IMR-90 (cell line): Measurements from ENCODE around the gene SNX15. TPM values are rescaled to one million over a fixed set of nuclear protein-coding genes. Genes with fewer than 3 reads are reported as not detected.

ENCODE experiments used
- ATAC-seq: fragments of 200-7000 bp; cut with Tn5 transposase; 2 replicates; pipeline ENCODE4 v1.9.1; 2020; ENCODE audit warnings: low read depth, mild to moderate bottlenecking, moderate library complexity
- BruUV-seq: library from RNA; stranded (reverse); fragments of 400-500 nt; replicated peaks from 2 replicates; lab custom pipeline; 2021; lab: Mats Ljungman, UMichigan
- CTCF ChIA-PET: fragments of 300-600 bp; formaldehyde crosslinking; extraction: SDS; loops from one replicate; lab custom pipeline; 2021; ENCODE audit warnings: antibody characterized with exemption; lab: Yijun Ruan, JAX
- POLR2A ChIA-PET: fragments of 300-600 bp; sonication (Branson Sonifier 250); formaldehyde crosslinking; loops from one replicate; lab custom pipeline; 2022; ENCODE audit warnings: antibody characterized with exemption; ENCODE audit not compliant: unreplicated experiment; lab: Charles Lee
- DNase-seq: peaks from one replicate; pipeline ENCODE4 v3.0.0; 2013
- H2AFZ ChIP-seq: replicated peaks from 2 replicates; pipeline ENCODE3; 2013; ENCODE audit warnings: low read length, mild to moderate bottlenecking; ENCODE audit not compliant: poor library complexity
- H2AK5ac ChIP-seq: 2 replicates; pipeline ENCODE4 v1.6.1; 2013; ENCODE audit warnings: low read depth, low read length, inconsistent platforms
- H2AK9ac ChIP-seq: replicated peaks from 2 replicates; pipeline ENCODE3; 2013; ENCODE audit warnings: mild to moderate bottlenecking, low read depth, low read length, moderate library complexity; ENCODE audit not compliant: poor library complexity
- H2BK120ac ChIP-seq: 2 replicates; pipeline ENCODE4 v1.6.1; 2013; ENCODE audit warnings: low read depth, low read length, inconsistent platforms
- H2BK15ac ChIP-seq: 3 replicates; pipeline ENCODE4 v1.6.1; 2013; ENCODE audit warnings: low read depth, low read length, inconsistent platforms
- H2BK20ac ChIP-seq: 2 replicates; pipeline ENCODE4 v1.6.1; 2013; ENCODE audit warnings: low read depth, mild to moderate bottlenecking, inconsistent platforms, low read length, moderate library complexity
- H2BK5ac ChIP-seq: 2 replicates; pipeline ENCODE4 v1.6.1; 2013; ENCODE audit warnings: mild to moderate bottlenecking, low read depth, low read length, inconsistent platforms; ENCODE audit not compliant: poor library complexity, severe bottlenecking
- H3K14ac ChIP-seq: replicated peaks from 2 replicates; pipeline ENCODE4 v1.6.1; 2013; ENCODE audit warnings: low read depth, low read length, inconsistent platforms
- H3K18ac ChIP-seq: 2 replicates; pipeline ENCODE4 v1.6.1; 2013; ENCODE audit warnings: low read depth, low read length, control low read depth
- H3K23ac ChIP-seq: 2 replicates; pipeline ENCODE4 v1.6.1; 2013; ENCODE audit warnings: low read depth, low read length, inconsistent platforms
- H3K27ac ChIP-seq: 2 replicates; pipeline ENCODE4 v1.5.1; 2013; ENCODE audit warnings: mild to moderate bottlenecking, control low read depth, low read length; ENCODE audit not compliant: insufficient read depth
- H3K27me3 ChIP-seq: 2 replicates; pipeline ENCODE4 v1.6.1; 2013; ENCODE audit warnings: low read length; ENCODE audit not compliant: control insufficient read depth, insufficient read depth
- H3K36me3 ChIP-seq: 2 replicates; pipeline ENCODE4 v1.6.1; 2013; ENCODE audit warnings: low read length, mixed read lengths; ENCODE audit not compliant: control insufficient read depth, insufficient read depth
- H3K4ac ChIP-seq: 2 replicates; pipeline ENCODE4 v1.6.1; 2013; ENCODE audit warnings: low read depth, low read length, inconsistent platforms
- H3K4me1 ChIP-seq: 2 replicates; pipeline ENCODE4 v1.6.1; 2013; ENCODE audit warnings: low read length, mixed read lengths; ENCODE audit not compliant: control insufficient read depth, insufficient read depth
- H3K4me2 ChIP-seq: 2 replicates; pipeline ENCODE4 v1.6.1; 2013; ENCODE audit warnings: low read depth, mild to moderate bottlenecking, control low read depth, low read length, moderate library complexity
- H3K4me3 ChIP-seq: 2 replicates; pipeline ENCODE4 v1.5.1; 2013; ENCODE audit warnings: low read depth, mild to moderate bottlenecking, control low read depth, low read length, moderate library complexity; ENCODE audit not compliant: insufficient read depth
- H3K56ac ChIP-seq: 2 replicates; pipeline ENCODE4 v1.6.1; 2013; ENCODE audit warnings: low read length, inconsistent platforms; ENCODE audit not compliant: insufficient read depth; ENCODE audit errors: extremely low read depth
- H3K79me1 ChIP-seq, 2 experiments: 2 replicates each; pipeline ENCODE4 v1.6.1; 2013; ENCODE audit warnings: low read length in 2 of 2, inconsistent platforms in 1 of 2, low read depth in 1 of 2
- H3K9ac ChIP-seq: 2 replicates; pipeline ENCODE4 v1.6.1; 2013; ENCODE audit warnings: low read depth, low read length, control low read depth
- H3K9me1 ChIP-seq: 2 replicates; pipeline ENCODE4 v1.6.1; 2013; ENCODE audit warnings: low read length, inconsistent platforms; ENCODE audit not compliant: insufficient read depth
- H3K9me3 ChIP-seq: 2 replicates; pipeline ENCODE4 v1.6.1; 2013; ENCODE audit warnings: low read length; ENCODE audit not compliant: control insufficient read depth, insufficient read depth
- H4K20me1 ChIP-seq: 2 replicates; pipeline ENCODE4 v1.6.1; 2013; ENCODE audit warnings: low read length, inconsistent platforms; ENCODE audit not compliant: insufficient read depth
- H4K5ac ChIP-seq: 2 replicates; pipeline ENCODE4 v1.6.1; 2013; ENCODE audit warnings: mild to moderate bottlenecking, low read depth, low read length, control low read depth
- H4K8ac ChIP-seq, 2 experiments: 2 replicates each; pipeline ENCODE4 v1.6.1; 2013; ENCODE audit warnings: low read depth in 2 of 2, low read length in 2 of 2, control low read depth in 1 of 2, inconsistent platforms in 1 of 2
- H4K91ac ChIP-seq: 2 replicates; pipeline ENCODE4 v1.6.1; 2013; ENCODE audit warnings: low read depth, low read length, inconsistent platforms; ENCODE audit not compliant: insufficient read depth
- BHLHE40 ChIP-seq: fragments of 150-350 bp; IDR thresholded peaks from 2 replicates; pipeline ENCODE4 v1.6.1; 2016; ENCODE audit warnings: mild to moderate bottlenecking, low read depth, low read length
- CEBPB ChIP-seq: IDR thresholded peaks from 2 replicates; pipeline ENCODE4 v1.6.1; 2012; ENCODE audit warnings: low read depth, low read length, improper control_type of control experiment
- CHD1 ChIP-seq: IDR thresholded peaks from 2 replicates; pipeline ENCODE4 v1.6.1; 2012; ENCODE audit warnings: low read depth, low read length, improper control_type of control experiment
- FOS ChIP-seq: fragments of 150-350 bp; IDR thresholded peaks from 2 replicates; pipeline ENCODE4 v1.6.1; 2016; ENCODE audit warnings: low read depth, low read length
- MAFK ChIP-seq: IDR thresholded peaks from 2 replicates; pipeline ENCODE4 v1.6.1; 2012; ENCODE audit warnings: low read depth, low read length, improper control_type of control experiment
- MAZ ChIP-seq: IDR thresholded peaks from 2 replicates; pipeline ENCODE4 v1.6.1; 2012; ENCODE audit warnings: low read depth, mild to moderate bottlenecking, low read length, improper control_type of control experiment, moderate library complexity, borderline replicate concordance
- MXI1 ChIP-seq: IDR thresholded peaks from 2 replicates; pipeline ENCODE4 v1.6.1; 2012; ENCODE audit warnings: low read depth, mild to moderate bottlenecking, low read length, moderate library complexity, borderline replicate concordance
- NFE2L2 ChIP-seq: fragments of 150-350 bp; IDR thresholded peaks from 2 replicates; pipeline ENCODE4 v1.6.1; 2016; ENCODE audit warnings: low read depth, mild to moderate bottlenecking, low read length
- POLR2A ChIP-seq: IDR thresholded peaks from 2 replicates; pipeline ENCODE4 v1.6.1; 2012; ENCODE audit warnings: mild to moderate bottlenecking, low read depth, low read length
- RAD21 ChIP-seq: IDR thresholded peaks from 2 replicates; pipeline ENCODE4 v1.6.1; 2012; ENCODE audit warnings: low read length, improper control_type of control experiment
- RCOR1 ChIP-seq: IDR thresholded peaks from 2 replicates; pipeline ENCODE4 v1.6.1; 2012; ENCODE audit warnings: mild to moderate bottlenecking, low read length, improper control_type of control experiment; ENCODE audit not compliant: insufficient replicate concordance
- RFX5 ChIP-seq: IDR thresholded peaks from 2 replicates; pipeline ENCODE4 v1.8.0; 2012; ENCODE audit warnings: low read depth, mild to moderate bottlenecking, low read length, moderate library complexity
- SMC3 ChIP-seq: fragments of 150-350 bp; IDR thresholded peaks from 2 replicates; pipeline ENCODE4 v1.6.1; 2016; ENCODE audit warnings: low read depth, mild to moderate bottlenecking, antibody characterized with exemption, low read length, moderate library complexity
- WGBS, 2 experiments: methylation state at CpG; one replicate each; pipeline versions ENCODE4 v1.1.5 to v1.1.7; 2013; ENCODE audit warnings: missing lambda C conversion rate in 2 of 2; ENCODE audit not compliant: insufficient read length in 1 of 2; ENCODE audit errors: extremely low coverage in 2 of 2; 5-methylcytosine and 5-hydroxymethylcytosine counted together
- dilution Hi-C: fragments of 300-500 bp; cut with HindIII; formaldehyde crosslinking; loops from one replicate; pipeline ENCODE4 v1.14.3; 2018; ENCODE audit warnings: low sequenced_read_pairs; ENCODE audit not compliant: unreplicated experiment
- in situ Hi-C: fragments of 300-500 bp; cut with MboI; formaldehyde crosslinking; loops from 3 replicates; pipeline ENCODE4 v1.14.3; 2019; ENCODE audit warnings: low sequenced_read_pairs, inconsistent platforms, mixed read lengths
- intact Hi-C: fragments of 100-400 bp; cut with micrococcal nuclease; formaldehyde crosslinking; loops from 2 replicates; pipeline ENCODE4 v1.10.0; 2022
- polyA plus RNA-seq, 3 experiments: library from polyadenylated mRNA; depleted of rRNA; stranded (reverse); fragments of >200 nt; gene quantifications; 2 replicates each; pipeline ENCODE4 v1.2.3, GENCODE V29; 2012; ENCODE audit warnings: low replicate concordance in 1 of 3
- total RNA-seq: library from RNA; depleted of rRNA; stranded (reverse); fragments of >200 nt; gene quantifications from 2 replicates; pipeline ENCODE4 v1.2.3, GENCODE V29; 2012
- TF ChIP-seq, protein P1 (sequence below): fragments of 150-350 bp; IDR thresholded peaks from 2 replicates; pipeline ENCODE4 v1.6.1; 2017; ENCODE audit warnings: mild to moderate bottlenecking, antibody characterized with exemption, low read length, low read depth
- TF ChIP-seq, protein P2 (sequence below): conservative IDR thresholded peaks from 2 replicates; pipeline ENCODE4 v1.5.1; 2012; ENCODE audit warnings: mild to moderate bottlenecking, low read depth, low read length, improper control_type of control experiment
- TF ChIP-seq, protein P3 (sequence below): fragments of 150-350 bp; IDR thresholded peaks from 2 replicates; pipeline ENCODE4 v1.6.1; 2016; ENCODE audit warnings: low read depth, mild to moderate bottlenecking, low read length, moderate library complexity, borderline replicate concordance

Gene SNX15
- total and polyA plus RNA-seq, 2 of the 4 experiments (the other 2 are of a cell fraction) = 9.0 to 16.3 TPM

DNA sequence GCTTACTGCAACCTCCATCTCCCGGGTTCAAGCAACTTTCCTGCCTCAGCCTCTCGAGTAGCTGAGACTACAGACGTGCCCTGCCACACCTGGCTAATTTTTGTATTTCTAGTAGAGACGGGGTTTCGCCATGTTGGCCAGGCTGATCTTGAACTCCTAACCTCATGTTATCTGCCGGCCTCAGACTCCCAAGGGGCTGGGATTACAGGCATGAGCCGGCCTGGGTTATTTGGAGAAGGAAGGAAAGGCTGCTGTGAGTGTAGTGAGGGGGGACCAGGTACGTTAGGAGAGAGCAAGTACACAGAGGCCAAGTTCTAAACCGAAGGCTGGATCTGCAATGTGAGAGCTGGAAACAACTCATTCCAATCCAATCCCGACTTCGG is 30.9 kb upstream of the SNX15 start:
- intact Hi-C loops = loop anchor here (5.0 kb wide), 1 partner anchor 149 kb away; no protein-coding TSS in a partner anchor
- in situ Hi-C loops = no loop called here

More for the DNA sequence above, 30.9 kb upstream of the SNX15 start:
- no TSS peak for BruUV-seq
- Histone ChIP-seq H3K4ac (peak overlapping the region; percentile 81), H3K9me3 (no peaks in the 10 kb centered on the region), H4K8ac (peak overlapping the region; percentile 12 to 89; a peak in 2 of 4 replicates), H2AK5ac (peak overlapping the region; percentile 35; the same call in 1 of the 2 replicates), H2BK5ac (no peak overlapping the region), H2AK9ac (peak overlapping the region; percentile 84), H4K91ac (peak overlapping the region; percentile 10; the same call in 1 of the 2 replicates), H4K20me1 (no peaks in the 10 kb centered on the region), H3K4me1 (0 out of 2 replicates have a peak, but pooled peaks cover 4% of the 10 kb centered on the region), H3K9ac (peak overlapping the region; percentile 15; the same call in 1 of the 2 replicates), H3K56ac (no peak overlapping the region), H2BK15ac (peak overlapping the region; percentile 12; the same call in 1 of the 3 replicates), H3K23ac (peak overlapping the region; percentile 67; the same call in 1 of the 2 replicates), H3K79me1 (no peaks in the 10 kb centered on the region), H3K27me3 (no peaks in the 10 kb centered on the region), H3K14ac (peak overlapping the region; percentile 29), H2BK120ac (peak overlapping the region; percentile 54), H3K4me3 (peak overlapping the region; percentile 24; the same call in 1 of the 2 replicates), H3K36me3 (no peaks in the 10 kb centered on the region), H3K18ac (no peak overlapping the region), H3K4me2 (peak overlapping the region; percentile 54), H3K27ac (no peak overlapping the region), H2AFZ (peak overlapping the region; percentile 94), H3K9me1 (peaks cover 7% of the 10 kb centered on the region; the same call in 1 of the 2 replicates), H4K5ac (peak overlapping the region; percentile 3), H2BK20ac (no peak overlapping the region; the same call in 1 of the 2 replicates)
- POLR2A ChIA-PET = interaction anchor here (0.6 kb wide), 1 partner anchor 1140 kb away, joined by 3 read pairs; no protein-coding TSS in a partner anchor
- dilution Hi-C loops = no loop called here
- DNase-seq (no peak), ATAC-seq (no peak)
- WGBS, 2 experiments = no CpG with 5 or more reads among the region's 11 CpGs
- CTCF ChIA-PET = interaction anchor here (1.2 to 1.7 kb wide), 4 partner anchors 10 to 308 kb away, joined by 3 to 6 read pairs (median 4); no protein-coding TSS in a partner anchor
- TF ChIP-seq RFX5 = no peak
- TF ChIP-seq, protein P1, sequence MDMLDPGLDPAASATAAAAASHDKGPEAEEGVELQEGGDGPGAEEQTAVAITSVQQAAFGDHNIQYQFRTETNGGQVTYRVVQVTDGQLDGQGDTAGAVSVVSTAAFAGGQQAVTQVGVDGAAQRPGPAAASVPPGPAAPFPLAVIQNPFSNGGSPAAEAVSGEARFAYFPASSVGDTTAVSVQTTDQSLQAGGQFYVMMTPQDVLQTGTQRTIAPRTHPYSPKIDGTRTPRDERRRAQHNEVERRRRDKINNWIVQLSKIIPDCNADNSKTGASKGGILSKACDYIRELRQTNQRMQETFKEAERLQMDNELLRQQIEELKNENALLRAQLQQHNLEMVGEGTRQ = no peak
- no peak for TF ChIP-seq MAFK
- no peak for TF ChIP-seq MXI1
- no peak for TF ChIP-seq FOS
- TF ChIP-seq CHD1 = no peak
- no peak for TF ChIP-seq POLR2A
- TF ChIP-seq MAZ = no peak
- TF ChIP-seq RAD21 = no peak
- no peak for TF ChIP-seq SMC3
- TF ChIP-seq RCOR1 = no peak
- TF ChIP-seq, protein P2, sequence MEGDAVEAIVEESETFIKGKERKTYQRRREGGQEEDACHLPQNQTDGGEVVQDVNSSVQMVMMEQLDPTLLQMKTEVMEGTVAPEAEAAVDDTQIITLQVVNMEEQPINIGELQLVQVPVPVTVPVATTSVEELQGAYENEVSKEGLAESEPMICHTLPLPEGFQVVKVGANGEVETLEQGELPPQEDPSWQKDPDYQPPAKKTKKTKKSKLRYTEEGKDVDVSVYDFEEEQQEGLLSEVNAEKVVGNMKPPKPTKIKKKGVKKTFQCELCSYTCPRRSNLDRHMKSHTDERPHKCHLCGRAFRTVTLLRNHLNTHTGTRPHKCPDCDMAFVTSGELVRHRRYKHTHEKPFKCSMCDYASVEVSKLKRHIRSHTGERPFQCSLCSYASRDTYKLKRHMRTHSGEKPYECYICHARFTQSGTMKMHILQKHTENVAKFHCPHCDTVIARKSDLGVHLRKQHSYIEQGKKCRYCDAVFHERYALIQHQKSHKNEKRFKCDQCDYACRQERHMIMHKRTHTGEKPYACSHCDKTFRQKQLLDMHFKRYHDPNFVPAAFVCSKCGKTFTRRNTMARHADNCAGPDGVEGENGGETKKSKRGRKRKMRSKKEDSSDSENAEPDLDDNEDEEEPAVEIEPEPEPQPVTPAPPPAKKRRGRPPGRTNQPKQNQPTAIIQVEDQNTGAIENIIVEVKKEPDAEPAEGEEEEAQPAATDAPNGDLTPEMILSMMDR = no peak
- TF ChIP-seq, protein P3, sequence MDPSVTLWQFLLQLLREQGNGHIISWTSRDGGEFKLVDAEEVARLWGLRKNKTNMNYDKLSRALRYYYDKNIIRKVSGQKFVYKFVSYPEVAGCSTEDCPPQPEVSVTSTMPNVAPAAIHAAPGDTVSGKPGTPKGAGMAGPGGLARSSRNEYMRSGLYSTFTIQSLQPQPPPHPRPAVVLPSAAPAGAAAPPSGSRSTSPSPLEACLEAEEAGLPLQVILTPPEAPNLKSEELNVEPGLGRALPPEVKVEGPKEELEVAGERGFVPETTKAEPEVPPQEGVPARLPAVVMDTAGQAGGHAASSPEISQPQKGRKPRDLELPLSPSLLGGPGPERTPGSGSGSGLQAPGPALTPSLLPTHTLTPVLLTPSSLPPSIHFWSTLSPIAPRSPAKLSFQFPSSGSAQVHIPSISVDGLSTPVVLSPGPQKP = no peak
- no peak for TF ChIP-seq CEBPB
- TF ChIP-seq BHLHE40 = no peak
- TF ChIP-seq NFE2L2 = no peak
